ENCODE measurements around the gene SV2A.
"Not testable (repeated sequence)": the region's sequence is repeated elsewhere in the genome, so short reads cannot be mapped to it uniquely, and the experiment has no call there.

Gene SV2A

DNA sequence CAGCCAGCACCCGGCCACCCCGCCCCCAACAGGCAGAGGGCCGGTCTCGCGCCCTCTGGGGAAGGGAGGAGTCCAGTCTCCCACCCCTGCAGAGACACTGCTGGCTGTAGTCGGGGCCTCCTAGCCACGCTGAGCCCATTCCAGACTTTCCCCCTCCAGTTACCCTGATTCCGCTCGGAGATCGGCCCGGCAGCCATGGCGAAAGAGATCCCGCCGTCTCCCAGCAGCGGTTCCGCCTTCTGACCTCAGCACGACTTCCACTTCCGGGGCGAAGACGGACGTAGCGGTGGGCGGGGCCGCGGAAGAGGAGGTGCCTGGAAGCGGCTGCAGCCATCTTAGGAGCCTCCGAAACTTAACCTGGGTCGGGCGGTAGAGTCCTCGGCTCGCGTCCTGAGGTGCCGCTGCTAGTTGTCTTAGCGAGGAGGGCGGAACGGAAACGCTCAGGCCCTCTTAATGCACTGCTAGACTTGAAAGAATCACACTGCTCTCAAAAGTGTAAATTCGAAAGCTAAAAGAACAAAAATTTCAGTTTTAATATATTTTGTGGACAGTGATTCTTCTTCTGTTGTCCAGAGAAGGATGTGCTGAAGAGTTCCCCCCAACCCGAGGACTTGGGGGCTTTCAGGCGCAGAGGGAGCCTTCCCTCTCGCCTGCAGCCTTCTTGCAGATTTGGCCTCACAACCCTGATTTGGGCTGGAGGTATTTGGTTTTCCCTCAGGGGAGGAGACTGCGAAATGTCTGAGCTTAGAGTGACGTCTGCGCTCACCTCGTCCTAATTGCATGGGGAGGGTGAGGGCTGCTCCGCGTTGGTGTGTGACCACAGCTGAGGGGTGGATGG, 10.1 kb upstream of the SV2A start, which contains the start of gene SF3B4:
TSS of gene SF3B4 (minus strand) at position 241 of the 838 bp plus-strand sequence. CDS start at position 197, 44 bp downstream.
- DNase-seq: peak; percentile 97

DNA sequence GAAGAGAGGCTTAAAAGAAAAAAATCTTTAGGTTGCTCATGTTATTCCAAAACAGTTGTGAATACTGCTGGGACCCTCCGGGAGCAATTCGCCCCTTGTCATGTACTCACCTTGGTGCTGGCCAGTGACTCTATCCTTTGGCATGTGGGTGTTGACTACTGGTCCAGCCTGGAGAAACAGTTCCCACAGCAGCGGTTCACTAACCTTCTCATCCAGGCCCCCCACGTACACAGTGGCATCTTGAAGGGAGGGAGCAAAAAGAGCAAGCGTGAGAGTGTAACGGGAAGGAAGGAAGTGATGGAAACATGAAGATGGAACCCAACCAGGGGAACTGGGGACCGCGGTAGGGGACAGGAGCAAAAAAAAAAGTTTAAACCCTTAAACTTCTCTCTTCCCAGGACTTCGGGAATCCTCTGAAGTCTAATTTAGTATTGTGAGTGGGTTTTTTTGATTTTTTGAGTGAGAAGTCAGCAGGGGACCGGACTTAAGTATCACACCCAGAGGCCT, 9.5 kb upstream of the SV2A start:
- no peak for DNase-seq

- DNase-seq: no peak
These were observed 8.7 kb upstream of the SV2A start for GRCh38 chr1:149926296-149926695.

GRCh38 chr1:149925751-149926150, 8.1 kb upstream of the SV2A start:
- DNase-seq: no peak

DNA sequence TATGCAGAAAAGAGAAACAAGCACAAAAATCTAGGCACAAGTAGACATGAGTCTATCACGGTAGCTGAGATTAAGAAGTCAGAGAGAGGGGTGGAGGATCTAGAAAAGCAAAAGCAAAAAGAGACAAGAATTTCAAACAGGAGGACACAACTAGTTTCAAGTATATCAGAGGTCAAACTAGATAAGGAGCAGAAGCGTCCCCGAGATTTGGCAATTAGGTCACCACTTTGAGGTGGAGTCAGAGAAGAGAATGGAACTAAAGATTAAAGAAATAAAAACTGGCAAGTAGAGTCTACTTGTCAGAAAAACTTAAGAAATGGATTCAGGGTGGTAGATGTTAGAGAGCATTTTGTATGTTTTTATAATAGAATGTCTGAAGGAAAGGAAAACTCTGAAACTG, 7.7 kb upstream of the SV2A start:
- DNase-seq: no peak

DNA sequence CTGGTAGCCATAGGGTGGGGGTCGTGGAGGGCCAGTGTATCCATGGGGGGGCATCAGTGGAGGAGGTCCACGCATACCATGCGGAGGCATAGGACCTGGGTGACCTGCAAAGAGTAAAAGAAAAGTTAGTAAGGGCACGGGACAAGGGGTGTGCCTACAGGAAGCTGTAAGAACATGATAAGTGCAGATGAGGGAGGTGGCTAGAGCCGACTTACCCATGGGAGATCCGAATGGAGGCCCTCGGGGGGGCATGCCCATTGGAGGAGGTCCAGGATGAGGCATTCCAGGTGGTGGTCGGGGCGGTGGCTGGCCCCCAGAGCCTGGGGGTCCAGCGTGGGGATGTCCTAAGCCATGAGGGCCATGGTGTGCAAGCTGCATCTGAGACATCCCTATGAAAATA, 6.0 kb upstream of the SV2A start:
- no peak for DNase-seq

DNA sequence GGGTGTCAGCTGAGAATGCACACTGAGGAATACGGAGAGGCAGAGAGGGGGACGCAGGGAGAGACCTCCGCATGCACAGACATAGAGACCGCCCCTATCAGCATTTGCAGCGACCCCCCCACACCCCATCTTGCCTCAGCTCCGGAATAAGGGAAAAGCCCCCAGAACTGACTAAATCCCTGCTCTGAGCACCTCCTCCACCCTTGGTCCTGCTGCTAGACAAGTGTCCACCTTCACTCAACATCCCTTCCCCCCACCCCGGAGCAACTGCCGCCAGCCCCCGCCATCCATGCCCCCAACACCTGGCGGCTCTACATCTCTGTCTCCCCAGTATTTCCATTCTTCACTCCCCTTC, 769 bp downstream of the SV2A start:
- no peak for DNase-seq

GRCh38 chr1:149916193-149916897, 1.3 kb downstream of the SV2A start:
- DNase-seq: no peak

GRCh38 chr1:149915429-149916192, 2.0 kb downstream of the SV2A start:
- no peak for DNase-seq

DNA sequence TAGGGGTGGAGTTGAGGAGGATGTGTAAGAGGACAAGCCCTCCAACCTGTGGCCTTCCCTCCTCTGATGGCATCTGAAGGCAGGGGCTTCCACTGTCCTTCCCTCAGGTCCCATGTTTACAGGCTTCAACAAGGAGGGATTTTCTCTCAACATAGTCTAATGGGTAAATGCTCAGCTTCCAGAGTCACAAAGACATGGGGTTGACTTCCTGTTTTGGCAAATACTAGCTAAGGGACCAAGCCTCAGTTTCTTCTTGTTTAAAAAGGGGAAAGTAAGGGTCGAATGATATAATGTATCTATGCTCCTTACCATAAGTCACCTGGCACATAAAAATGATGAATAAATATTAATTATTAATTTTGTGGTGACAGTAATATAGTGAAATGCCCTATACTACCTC, 3.1 kb downstream of the SV2A start:
- DNase-seq: no peak

- DNase-seq: no peak
These were observed 11.0 kb downstream of the SV2A start for GRCh38 chr1:149906570-149907075.

- DNase-seq: no peak
These were observed 13.7 kb downstream of the SV2A start for GRCh38 chr1:149903836-149904491.

- peak; percentile 96 to 97 for DNase-seq
These were observed 18.0 kb downstream of the SV2A start, which contains the start of gene BOLA1 for GRCh38 chr1:149899460-149900284. BOLA1 (plus strand) TSS chr1:149899568; CDS start chr1:149900060, 492 bp downstream.

DNA sequence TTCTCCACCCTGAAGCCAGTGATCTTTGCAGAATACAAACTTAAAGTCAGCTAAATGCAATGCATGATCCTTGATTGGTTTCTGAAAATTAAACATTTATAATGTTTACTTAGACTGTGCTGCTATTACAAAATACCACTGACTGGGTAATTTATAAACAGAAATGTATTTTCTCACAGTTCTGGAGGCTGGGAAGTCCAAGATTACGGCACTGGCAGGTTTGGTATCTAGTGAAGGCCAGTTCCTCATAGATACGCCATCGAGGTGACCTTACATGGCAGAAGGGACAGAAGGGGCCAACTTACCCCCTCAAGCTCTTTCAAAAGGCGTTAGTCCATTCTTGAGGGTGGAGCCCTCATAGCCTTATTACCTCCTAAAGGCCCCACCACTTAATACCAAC, 21.1 kb downstream of the SV2A start:
- DNase-seq: no peak

DNA sequence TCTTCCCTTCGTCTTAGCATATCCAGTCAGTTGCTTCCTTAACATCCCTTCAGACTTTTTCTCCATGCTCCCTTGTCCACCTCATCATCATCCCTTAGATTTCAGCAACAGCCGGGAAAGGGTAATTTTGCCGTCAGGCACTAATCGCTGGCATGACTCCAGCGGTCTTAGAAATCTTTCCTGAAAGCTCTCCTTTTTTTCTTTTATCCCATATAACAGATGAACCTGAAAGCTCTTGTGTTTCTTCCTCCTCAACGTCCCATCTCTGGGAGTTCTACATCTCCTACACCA, 28.7 kb downstream of the SV2A start:
- DNase-seq: no peak

GRCh38 chr1:149888247-149888998, 29.2 kb downstream of the SV2A start:
- DNase-seq: peak; percentile 94 to 98

GRCh38 chr1:149887456-149888246, 30.0 kb downstream of the SV2A start:
- peak; percentile 97 to 98 for DNase-seq

GRCh38 chr1:149887196-149887455, 30.5 kb downstream of the SV2A start:
- DNase-seq: not testable (repeated sequence)

DNA sequence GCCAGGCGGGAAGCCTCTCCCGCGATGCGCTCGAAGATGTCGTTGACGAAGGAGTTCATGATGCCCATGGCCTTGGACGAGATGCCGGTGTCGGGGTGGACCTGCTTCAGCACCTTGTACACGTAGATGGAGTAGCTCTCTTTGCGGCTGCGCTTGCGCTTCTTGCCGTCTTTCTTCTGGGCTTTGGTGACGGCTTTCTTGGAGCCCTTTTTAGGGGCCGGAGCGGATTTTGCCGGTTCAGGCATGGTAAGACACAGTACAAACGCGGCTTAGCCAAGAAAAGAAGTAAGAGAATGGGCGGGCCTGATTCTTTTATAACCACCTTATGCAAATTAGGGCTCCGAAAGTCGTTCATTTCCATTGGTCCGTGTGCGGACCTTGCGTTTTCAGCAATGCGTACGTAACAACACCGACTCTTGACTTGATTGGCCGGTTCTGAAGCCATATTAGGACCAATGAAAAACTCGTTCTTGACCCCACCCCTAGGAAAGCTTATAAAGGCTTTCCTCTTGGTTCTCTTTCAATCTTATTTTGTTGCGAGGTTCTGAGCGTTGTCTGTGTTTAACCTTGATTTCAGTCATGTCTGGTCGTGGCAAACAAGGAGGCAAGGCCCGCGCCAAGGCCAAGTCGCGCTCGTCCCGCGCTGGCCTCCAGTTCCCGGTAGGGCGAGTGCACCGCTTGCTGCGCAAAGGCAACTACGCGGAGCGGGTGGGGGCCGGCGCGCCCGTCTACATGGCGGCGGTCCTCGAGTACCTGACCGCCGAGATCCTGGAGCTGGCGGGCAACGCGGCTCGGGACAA, 31.0 kb downstream of the SV2A start:
- peak; percentile 99 for DNase-seq

- not testable (repeated sequence) for DNase-seq
These were observed 31.6 kb downstream of the SV2A start for GRCh38 chr1:149886121-149886395.
